Cortex of kidney (tissue), 1 donor: ENCODE results near the gene MRPL17.

Experiments
- DNase-seq: peaks from one replicate; lab custom pipeline; 2025; lab: John Stamatoyannopoulos, UW

Gene MRPL17

DNA sequence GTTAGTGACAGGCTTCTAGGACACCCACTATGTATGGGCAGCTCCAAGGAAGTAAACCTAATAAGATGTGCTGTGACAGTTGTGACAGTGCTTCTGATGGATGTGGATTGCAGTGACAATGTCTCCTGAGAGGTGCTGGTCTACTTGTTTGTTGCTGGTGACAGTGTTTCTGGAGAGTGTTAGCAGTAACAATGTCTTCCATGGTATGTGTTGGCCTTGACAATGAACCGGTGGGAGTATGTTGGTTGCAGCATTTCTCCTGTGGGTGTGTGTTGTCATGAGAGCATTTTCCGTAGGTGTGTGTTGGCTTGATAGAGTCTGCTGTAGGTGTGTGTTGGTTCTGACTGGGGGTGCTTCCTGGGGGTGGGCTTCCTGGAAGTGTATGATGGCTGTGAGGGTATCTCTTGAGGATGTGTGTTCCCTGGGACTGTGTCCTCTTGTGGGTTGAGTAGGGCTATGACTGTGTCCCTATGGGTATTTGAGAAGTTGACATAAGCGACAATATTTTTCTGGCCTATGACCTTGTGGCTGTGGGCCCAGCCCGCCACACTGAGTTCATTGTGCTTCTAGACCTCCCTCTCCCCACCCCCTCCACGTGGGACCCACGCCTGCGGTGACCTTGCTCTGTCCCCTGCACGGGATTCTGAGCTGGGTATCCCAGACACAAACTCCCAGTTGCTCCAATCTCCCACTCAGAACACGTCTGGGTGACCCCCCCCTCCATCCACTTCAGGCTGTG lies 28.7 kb downstream of the MRPL17 start:
- DNase-seq = no peak

DNA sequence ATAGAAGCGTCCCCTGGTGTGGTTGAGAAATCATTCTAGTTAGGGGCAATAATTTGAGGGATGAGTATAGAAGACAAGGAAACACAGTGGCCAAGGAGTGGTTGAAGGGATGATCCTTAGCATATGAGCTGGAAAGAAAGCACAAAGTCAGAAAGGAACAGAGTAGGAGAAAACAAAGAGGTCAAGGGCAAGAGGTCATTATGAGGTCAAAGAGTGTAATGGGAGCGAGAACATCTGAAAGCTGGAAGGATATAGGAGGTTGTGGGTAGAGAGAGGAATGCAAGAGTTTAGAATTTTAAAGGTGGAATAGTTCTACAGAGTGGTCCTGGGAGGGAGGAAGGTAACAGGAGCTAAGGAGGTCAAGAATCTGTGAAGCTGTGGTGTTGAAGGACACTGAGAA lies 29.5 kb downstream of the MRPL17 start:
- DNase-seq = no peak

DNA sequence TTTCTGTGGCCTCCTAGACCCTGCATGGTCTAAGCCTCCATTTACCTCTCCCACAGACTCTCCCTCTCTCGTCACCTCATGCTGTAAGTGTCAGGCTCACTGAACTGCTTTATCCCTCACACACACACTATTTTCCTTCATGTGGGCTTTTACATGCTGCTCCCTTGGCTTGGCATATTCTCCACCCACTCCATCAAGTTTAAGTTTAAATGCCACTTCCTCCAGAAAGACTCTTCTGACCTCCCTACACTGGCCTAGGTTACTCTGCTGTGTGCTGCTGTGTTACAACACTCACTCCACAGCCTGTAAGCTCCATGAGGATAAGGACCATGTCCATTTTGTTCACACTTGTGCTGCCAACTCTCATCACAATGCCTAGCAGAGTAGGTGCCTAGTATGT lies 30.0 kb downstream of the MRPL17 start:
- no peak for DNase-seq

DNA sequence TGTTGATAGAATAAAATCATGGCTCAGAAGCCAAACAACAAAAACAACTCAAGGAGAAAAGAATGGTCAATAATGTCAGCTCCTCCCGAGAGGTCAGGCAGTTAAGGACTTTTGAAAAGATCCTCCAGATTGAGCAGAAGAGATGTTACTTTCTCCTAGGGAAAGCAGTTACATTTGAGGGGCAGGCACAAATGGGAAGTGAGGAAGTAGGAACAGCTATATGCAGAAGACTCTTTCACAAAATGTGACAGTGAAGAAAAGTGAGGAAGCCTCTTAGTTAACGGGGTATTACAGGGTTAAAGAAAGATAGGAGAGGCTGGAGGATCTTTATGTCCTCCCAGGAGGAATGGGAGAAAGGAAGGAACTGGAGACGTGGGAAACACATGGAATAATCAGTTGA lies 31.0 kb downstream of the MRPL17 start:
- DNase-seq = no peak

DNA sequence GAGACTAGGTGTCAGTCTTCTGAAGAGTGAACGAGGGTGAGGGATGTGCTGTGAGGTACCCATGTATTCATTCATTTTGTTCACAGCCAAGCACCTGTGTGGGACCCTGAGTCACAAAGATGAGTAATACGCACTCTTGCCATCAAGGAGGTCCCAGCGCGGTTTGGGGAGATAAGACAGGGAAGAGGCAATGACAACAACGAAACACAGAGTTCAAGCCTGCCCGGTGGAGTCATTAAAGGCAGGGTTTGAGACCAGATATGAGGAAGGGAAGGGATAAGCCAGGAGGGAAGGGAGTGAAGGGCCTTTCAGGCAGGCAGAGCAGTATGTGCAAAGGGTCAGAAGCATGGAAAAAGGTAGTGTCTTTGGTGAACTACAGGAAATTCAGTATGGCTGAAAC lies 32.2 kb downstream of the MRPL17 start:
- DNase-seq = no peak

DNA sequence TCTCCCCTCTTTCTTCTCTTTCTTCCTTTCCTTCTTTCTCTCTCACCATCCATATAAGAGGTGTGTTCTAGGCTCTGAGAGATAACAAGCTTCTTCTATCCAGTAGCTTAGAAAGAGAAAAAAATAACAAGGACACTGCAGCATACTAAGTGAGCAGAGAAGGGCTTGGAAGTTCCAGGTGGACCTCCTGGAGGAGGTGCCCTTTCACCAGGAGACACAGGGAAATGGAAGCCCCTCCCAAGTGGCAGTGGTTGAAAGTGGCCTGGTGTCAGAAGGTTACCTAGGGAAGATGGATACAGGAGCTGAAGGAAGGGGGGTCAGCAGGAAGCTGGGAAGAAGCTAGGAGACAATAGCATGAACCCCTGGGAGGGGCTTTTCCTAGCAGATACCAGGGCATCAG lies 33.0 kb downstream of the MRPL17 start:
- no peak for DNase-seq

DNA sequence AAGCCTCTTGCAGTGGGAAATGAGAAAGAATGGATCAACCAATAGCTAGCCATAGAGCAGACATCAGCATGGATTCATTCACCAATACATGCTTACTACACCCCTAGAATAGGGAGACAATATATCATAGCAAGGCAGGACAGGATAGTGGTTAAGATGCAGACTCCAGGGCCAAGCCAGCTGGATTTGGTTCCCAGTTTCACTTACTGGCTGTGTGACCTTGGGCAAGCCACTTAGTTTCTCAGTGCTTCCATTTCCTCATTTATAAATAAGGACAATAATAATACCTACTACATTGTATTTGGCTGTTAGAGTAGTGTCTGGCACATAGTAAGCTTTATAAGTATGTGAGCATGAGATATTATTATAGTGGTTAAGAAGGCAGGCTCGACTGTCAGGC lies 34.6 kb downstream of the MRPL17 start:
- DNase-seq = no peak

DNA sequence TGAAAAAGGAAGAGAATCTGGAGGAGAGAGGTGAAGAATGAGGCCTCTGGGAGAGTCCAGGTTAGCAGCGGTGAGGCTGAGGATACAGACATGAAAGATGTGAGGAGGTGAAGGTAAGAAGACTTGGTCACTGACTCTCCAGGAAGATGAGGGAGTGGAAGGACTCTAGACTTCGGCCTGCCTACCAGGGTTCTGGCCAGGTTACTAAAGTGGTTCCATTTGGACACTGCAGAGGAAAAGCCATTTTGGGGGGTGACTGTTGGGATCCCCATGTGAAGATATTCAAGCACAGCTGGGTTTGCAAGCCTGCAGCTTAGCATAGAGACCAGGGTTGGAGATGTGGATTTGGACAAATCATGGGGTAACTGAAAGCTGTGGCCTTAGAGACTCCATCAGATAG lies 35.3 kb downstream of the MRPL17 start:
- DNase-seq = no peak

DNA sequence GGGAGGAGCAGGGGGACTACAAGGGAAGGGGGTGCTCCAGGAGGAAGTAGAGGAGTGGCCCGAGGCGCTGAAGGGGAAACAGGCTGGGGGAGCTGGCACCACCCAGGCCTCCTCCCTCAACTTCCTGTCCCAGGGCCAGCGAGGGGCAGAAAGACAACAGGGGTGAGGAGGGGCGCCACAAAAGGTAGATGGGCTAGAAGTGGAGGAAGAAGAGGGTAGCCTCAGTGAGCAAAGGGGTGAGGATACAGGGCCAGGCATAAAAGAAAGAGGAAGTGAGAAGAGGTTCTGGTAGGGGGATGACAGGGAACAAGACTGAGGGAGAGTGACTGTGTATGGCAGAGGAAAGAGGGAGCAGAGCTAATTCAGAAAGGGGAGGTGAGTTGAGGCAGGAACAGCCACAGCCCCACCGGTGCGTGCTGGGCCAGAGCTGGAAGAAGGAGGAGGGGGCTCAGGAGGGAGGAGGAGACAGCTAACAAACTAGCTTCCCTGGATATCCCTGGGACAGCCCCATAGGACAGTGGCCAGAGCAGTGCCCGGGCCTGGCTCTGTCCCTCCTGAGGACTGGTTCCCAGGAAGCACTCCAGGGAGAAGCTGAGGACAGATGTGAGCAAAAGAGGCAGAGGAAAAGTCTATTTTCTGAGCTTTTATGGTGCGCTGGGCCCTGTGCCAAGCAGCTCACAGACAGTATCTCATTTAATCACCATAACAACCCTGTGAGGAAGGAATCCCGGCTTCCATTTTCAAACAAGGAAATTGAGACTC lies 36.0 kb downstream of the MRPL17 start:
- no peak for DNase-seq

DNA sequence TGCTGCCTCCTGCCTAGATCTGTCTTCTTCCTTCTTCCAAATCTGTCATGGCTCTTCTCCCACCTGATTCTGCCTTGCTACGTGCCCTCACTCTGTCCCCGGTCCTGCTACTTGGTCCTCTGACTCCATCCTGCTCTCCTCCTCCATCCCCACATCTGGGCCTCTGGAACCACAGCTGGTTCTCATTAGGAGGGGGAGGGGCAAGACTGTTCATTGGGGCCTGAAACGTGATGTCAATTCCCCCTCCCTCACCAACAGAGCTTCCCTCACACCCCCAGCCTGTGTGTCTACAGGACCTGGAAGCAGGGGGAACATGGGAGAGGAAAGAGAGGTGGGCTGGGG lies 36.6 kb downstream of the MRPL17 start:
- DNase-seq = no peak

DNA sequence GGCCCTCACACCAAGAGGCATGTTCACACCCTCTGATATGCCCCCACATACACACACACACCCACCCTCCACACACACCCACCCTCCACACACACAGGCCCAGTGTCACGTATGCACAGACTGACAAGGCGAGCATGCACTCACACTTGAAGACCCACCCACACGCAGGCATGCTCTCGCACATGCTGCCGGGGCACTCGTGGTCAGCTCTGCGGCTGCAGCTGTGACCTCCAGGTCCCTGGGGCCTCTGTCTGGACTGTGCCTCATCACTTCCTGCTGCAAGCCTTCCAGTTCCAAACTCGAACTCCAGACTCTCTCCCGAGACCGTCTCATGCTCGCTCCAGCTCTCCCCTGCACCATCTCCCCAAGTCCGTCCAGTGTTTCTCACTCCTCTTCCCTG lies 37.1 kb downstream of the MRPL17 start:
- DNase-seq = no peak

DNA sequence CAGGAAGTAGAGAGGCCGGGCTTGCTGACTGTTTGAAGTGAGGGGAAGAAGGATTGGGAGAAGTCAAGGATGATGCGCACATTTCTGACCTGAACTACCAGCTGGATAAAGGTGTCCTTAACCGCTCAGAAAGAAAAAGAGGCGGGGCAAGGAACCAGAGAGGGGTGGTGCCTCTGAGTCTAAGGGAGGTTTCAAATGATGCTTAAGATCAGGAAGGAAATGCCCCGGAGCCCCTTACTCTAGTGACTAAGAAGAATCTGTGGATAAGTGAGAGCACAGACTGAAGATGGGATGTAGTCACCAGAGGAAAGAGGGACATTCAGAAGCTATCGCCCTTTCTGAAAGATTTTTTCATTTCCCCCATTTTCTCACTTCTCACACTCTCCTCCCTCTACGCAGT lies 40.2 kb downstream of the MRPL17 start:
- DNase-seq = no peak

DNA sequence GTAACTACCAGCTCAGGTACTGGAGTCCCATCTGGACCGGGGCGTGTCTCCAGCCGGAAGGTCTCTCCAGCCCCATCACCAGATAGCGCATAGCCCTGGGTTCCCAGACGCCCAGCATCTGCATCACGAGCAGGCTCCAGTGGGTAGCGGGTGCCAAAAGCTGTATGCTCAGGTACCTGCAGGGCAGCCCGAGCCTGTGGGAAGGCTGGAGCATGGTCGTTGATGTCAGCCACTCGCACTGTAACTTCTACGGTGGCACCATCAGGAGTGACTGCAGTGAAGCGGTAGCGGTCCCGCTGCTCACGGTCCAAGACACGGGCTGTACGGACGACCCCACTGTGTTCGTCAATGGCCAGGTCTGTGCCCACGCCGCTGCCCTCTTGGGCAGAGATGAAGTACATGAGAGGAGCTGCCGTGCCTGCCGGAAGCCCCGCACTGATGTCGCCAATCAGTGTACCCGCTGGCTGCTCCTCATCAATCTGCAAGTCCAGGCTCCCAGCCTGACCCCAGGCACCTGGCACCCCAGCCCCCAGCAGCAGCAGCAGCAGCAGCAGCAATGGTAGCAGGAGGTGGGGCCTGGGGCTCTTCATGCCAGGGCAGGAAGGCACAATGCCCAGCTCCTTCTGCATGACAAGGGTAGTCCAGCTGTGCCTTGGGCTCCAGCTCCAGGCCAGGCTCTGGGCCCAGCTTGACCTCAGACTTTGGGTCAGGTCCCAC lies 42.0 kb downstream of the MRPL17 start:
- no peak for DNase-seq

DNA sequence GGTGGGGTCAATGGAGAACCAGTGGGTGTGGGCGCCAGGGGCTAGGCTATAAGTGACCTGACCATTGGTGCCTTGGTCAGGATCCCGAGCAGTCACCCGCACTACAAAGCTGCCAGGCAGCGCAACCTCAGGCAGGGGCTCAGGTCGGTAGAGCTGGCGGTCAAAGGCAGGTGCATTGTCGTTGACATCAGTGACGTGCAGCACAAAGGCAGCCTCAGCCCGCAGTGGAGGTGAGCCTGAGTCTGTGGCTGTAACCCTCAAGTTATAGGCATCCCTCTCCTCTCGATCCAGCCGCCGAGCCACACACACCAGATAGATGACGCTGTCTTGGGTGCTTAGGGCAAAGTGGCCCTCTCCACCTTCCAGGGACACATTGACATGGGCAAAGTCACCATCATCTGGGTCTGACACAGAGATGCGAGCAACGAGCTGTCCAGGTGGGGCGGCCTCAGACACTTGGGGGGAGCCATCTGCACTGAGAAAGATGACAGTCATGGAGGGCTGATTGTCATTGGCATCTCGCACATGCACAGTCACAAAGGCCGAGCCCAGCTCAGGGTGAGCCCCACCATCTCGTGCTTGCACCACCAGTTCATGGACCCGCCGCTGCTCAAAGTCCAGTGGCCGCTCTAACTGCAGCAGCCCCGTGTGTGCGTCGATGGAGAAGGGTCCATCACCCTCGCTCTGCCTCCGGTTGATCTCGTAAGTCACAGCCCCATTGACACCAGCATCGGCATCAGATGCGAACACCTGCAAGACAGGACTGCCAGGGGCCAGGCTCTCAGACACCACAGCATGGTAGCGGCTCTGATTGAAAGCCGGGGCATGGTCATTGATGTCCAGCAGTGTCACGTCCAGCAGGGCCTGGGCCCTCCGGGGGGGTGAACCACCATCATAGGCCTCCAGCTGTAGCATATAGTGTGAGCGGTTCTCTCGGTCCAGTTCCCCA lies 42.8 kb downstream of the MRPL17 start:
- no peak for DNase-seq

DNA sequence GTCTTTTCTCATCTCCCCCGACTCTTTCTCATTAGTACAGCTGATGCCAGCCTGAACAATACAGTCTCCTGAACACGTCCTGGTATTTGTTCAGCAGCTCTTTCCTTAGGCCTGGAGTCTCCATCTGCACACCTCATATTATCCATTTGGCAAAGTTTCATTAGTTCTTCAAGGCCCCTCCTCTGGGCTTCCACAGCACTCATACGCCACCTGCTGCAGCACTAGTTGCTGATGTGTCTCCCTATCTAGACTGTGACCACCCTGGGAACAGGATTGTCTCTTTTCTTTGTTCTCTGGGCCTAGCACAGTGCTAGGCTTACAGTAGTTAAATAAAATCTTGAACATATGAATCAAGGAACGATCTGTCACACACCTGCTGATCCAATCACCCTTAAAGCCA lies 44.7 kb downstream of the MRPL17 start:
- DNase-seq = no peak

DNA sequence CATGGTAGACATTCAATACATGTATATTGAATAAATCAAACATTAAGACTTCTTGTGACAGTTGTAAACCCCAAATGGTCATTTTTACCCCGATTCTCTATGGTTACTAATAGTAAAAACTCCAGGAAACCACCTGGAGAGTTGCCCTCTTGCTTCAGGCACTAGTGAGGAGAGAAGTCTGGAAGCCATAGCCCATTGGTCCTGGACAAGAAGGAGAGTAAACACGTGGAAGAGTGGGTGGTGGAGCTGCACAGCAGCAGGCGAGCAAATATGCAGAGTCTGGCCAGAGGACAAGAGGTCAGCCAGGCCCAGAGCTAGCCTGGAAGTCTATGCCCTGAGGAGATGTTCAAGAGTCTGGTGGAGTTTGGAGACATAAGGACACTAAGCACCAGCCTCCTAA lies 45.3 kb downstream of the MRPL17 start:
- no peak for DNase-seq

DNA sequence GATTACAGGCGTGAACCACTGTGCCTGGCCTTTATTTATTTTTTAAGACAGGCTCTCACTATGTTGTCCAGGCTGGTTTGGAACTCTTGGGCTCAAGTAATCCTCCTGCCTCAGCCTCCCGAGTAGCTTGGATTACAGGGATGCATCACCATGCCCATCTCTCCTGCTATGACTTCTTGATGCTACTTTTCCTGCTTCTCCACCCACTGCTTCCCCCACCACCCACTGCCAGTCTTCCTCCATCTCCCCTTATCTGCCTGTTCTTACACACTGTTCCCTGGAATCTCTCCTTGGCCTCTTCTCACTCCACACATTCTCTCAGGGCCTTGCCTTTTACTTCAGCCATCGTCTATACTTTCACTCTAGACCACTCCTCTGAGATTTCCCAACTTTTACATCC lies 46.7 kb downstream of the MRPL17 start:
- DNase-seq = no peak

DNA sequence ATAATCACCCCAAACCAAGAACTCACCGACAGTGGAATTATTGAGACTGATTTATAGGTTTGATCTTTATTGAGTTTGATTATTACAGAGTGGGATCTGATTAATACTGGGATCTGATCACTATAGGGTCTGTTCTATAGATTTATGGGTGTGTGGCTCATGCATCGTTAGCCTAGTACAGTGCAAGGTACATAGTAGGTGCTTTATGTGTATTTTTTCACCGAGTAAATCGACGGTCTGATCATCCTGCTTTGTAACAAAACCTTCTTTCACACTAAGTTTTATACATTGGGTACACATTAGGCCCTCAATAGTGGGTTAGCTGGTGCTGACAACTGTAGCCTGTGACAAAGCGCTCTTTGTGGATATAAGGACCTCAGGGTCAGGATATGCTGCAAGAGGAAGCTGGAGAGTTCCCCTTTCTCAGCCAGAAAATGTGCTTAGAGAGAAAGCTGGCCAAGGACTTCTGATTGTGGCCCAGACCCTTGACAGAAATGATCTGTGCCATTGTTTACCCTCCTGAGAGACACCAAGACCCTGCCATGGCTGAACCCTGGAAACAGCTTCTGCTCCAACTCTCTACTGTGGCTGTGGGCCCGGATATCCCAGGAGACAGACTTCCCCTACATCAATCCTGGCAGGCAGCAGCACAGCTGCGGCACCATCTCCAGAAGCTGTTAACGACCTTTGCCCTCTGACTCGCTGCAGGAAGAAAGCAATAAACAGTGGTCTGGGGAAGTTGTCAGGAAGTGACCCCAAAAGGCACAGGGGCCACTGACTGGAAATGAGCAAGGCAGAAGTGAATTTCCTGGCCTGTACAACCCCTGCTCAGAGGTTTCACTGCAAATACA lies 47.8 kb downstream of the MRPL17 start:
- no peak for DNase-seq

DNA sequence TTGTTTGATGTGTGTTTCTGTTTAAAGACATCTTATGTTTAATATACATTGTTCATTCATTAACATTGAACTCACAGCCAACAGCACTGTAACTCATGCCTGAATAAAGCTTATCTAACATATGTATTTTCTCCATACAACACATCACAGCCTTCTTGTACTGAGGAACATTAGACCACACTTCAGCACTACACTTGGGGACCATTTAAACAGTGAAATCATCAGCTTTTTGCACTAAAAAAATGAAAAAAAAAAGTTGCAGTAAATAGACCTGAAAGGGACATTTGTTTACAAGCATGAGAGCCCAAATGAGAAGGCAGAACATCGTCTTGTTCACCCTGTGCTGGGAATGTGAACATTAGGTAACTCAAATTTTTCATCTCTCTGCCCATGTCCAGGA lies 48.6 kb downstream of the MRPL17 start:
- DNase-seq = no peak

DNA sequence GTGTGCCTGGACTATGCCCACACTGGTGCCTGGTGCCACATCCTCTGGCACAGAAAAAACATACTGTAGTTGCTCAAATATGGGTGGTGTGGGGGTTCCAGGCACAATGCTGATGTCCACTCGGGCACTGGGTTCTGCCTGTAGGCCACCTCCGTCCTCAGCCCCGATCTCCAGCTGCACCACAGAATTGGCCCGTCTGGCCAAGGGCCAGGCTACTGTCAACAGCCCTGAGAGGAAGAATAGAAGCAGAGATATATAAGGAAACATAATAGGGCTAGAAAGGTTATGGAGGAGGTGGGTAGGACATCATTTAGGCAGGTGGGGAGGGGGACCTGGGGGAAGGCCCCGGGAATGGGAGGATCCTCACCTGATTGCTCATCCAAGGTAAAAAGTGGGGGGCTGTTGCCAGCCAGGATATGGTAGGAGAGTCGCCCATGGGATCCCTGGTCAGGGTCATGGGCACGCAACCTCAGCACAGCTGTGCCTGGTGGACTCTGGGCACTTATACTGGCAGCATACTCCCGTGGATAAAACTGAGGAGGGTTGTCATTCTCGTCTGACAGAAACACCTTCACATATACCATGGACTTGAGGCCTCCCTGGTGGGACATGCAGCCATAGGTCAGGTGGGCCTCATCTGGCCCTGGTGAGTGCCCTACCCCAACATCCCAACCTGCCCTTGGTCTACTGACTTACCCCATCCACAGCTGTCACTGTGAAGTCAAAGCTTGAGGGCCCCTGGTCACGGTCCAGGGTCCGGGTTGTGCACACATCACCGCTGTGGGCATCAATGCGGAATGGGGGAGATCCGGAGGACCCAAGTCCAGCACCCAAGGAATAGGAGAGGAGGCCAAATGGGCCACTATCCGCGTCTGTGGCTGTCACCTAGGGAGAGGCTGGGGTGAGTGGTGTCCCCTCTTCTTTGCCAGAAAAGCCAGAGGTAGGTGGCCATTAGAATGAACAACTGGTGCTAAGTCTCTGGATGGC lies 49.4 kb downstream of the MRPL17 start:
- DNase-seq = no peak
